ENCODE results near the gene STAC. TPM values are rescaled to one million over a fixed set of nuclear protein-coding genes. Genes with fewer than 3 reads are reported as not detected.

The STAC gene, protein sequence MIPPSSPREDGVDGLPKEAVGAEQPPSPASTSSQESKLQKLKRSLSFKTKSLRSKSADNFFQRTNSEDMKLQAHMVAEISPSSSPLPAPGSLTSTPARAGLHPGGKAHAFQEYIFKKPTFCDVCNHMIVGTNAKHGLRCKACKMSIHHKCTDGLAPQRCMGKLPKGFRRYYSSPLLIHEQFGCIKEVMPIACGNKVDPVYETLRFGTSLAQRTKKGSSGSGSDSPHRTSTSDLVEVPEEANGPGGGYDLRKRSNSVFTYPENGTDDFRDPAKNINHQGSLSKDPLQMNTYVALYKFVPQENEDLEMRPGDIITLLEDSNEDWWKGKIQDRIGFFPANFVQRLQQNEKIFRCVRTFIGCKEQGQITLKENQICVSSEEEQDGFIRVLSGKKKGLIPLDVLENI
- under 1 TPM; 0.24 to 0.78 TPM for total RNA-seq
- long read RNA-seq: 0 reads

DNA sequence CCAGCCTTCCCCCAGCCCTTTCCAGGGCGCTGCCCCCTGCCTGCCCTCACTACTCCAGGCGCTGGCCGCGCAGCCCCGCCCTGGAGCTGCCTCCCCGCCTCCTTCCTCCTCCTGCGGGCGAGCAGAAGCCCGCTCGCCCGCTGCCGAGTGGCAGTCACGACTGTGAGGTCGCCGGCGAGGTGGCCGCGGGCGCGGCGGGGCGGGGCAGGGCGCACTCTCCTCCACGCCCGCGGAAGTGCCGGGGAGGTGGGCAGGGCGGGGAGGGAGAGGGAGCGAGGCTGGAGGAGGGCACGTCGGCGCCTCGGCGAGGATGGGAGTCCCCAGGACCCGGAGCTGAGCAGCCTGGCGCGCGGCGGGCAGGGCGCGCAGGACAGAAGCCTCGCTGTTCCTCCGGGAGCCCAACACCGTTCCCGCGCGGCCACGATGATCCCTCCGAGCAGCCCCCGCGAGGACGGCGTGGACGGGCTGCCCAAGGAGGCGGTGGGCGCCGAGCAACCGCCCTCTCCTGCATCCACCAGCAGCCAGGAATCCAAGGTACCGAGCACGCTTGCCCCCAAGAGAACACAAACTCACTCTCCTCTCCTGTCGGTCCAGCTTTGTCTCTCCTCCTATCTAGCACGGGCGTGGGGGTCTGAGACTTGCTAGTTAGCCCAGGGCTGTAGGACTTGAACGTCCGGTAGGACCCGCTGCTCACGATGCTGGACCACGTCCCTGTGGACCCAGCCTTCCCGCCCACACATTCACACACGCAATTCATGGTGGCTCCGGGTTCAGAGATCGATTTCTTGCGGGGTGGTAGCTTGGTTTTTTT, at the start of gene STAC:
Gene STAC, plus strand, starts transcription at position 284 of the 811 bp plus-strand sequence. Its CDS starts 140 bp downstream, at position 424.
- DNase-seq (no peak), ATAC-seq (peak; percentile 34)
- intact Hi-C loops (cut with DNase I, micrococcal nuclease): no loop called here

DNA sequence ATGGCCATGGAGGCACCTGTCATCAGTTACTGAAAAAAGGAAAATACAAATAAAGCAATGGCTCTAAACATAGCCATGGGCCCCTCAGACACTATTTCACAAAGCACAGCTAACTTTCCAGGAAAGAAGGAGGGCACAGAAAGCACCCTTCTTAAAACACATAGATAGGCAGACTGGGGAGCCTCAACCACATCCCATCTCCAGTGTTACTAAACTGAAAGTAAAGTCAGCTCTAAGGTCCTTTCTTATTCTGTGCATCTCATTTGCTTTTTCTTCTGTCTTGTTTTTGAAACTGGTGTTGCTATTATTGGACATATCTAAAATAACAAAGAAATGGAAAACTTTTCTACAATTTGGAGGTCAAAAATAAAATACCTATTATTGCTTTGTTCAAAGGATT, 48.2 kb upstream of the STAC start:
- ATAC-seq (no peak), DNase-seq (no peak)
- intact Hi-C loops (cut with DNase I, micrococcal nuclease): no loop called here

DNA sequence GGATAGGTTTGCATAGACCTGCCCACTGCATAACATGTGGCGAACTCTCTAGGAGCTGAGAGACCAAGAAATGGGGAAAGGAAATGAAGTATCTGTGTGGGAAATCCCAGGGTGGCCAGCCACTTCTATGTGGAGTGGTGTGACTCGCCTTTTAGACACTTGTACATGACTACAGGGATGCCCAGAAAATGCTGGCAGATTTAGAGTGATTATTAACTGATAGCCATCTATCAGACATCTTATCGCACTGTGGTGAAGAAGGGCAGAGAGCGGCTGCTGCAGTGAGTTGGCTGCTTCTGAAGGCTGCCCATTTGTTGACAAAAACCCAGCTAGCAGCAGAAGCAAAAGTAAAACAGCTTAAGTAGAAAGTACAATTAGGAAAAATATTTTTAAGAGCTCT, 18.1 kb upstream of the STAC start:
- ATAC-seq (no peak), DNase-seq (no peak)
- intact Hi-C loops (cut with DNase I, micrococcal nuclease): loop anchor here in 1 of 2 donors (10.0 kb wide), 1 partner anchor 157 kb away; no protein-coding TSS in a partner anchor

DNA sequence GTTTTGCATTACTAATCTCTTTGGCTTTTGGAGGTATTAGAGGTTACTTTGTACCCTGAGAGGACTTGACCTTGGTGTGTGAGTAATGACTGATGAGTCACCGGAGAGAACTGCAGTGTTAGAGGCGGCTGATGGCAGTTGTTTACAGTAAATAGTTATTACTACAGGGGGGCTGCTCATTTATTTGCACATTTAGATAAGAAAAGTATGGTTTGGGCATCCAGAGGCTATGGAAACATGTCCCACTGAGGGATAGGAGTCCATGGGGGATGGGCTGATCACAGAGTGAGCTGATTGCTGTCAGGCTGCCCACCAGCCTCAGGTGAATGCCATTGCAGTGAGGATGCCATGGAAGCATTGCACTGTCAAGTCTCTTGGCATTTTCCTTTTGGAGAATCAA, 17.3 kb upstream of the STAC start:
- DNase-seq: no peak
- no peak for ATAC-seq
- intact Hi-C loops (cut with DNase I, micrococcal nuclease): loop anchor here in 1 of 2 donors (10.0 kb wide), 1 partner anchor 158 kb away; no protein-coding TSS in a partner anchor

DNA sequence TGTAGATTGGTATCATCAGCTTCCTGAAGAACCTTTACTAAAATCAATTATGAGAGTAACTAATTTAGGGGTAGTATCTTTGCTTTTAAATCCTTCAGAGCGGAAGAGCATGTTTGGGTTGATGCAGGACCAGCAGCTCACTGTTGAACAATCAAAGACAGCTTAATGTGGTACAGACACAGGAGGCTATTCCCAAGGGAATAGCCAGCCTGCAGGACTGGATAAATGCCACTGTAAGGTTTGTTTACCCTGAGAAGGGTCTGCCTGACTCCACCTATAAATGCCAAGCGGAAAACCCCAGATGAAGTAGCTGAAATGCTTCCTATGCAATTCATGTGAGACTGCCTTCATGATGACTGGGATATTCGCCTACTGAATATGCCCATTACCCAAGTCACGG, 16.0 kb upstream of the STAC start:
- intact Hi-C loops (cut with DNase I, micrococcal nuclease): loop anchor here in 1 of 2 donors (10.0 kb wide), 1 partner anchor 159 kb away; no protein-coding TSS in a partner anchor
- DNase-seq: no peak
- ATAC-seq: no peak

DNA sequence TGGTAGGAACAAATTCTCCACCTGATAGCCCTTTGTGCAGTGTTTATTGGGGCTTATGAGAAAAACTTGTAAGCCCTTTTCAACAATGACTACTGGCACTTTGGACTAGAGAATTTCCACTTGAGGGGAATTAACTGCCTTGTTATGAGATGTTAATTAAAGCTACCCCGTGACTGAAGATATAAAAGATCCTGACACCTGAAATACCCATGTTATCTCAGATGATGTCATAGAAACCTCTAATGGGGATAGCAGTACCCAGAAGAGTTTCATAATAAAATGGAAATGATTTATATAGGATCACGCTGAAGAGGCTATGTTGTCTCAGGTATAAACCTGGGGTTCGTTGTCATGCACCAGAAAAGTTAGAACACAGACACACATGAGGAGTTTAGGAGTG, 14.5 kb upstream of the STAC start:
- ATAC-seq: no peak
- intact Hi-C loops (cut with DNase I, micrococcal nuclease): loop anchor here in 1 of 2 donors (10.0 kb wide), 1 partner anchor 161 kb away; no protein-coding TSS in a partner anchor

DNA sequence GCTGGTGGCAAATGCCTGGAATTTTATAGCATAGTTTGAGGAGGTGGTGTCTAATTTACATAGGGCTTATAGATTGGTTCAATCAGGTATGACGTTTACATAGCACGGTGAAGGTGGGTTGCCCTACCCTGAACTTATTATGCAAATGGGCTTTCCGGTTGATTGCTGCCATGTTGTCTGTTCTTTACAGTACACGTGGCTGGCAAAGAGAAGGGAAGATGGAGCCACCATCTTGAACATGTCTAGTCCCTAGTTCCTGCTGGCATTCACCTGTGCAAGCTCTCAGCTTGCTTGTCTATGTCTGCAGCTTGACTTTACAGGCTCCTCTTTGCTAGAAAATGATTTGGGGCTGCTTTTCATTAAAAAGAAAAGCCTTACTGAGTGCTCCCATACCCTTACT, 14.0 kb upstream of the STAC start:
- intact Hi-C loops (cut with DNase I, micrococcal nuclease): loop anchor here in 1 of 2 donors (10.0 kb wide), 1 partner anchor 162 kb away; no protein-coding TSS in a partner anchor
- ATAC-seq: no peak
- no peak for DNase-seq

More for the DNA sequence above, 14.5 kb upstream of the STAC start:
- no peak for DNase-seq

DNA sequence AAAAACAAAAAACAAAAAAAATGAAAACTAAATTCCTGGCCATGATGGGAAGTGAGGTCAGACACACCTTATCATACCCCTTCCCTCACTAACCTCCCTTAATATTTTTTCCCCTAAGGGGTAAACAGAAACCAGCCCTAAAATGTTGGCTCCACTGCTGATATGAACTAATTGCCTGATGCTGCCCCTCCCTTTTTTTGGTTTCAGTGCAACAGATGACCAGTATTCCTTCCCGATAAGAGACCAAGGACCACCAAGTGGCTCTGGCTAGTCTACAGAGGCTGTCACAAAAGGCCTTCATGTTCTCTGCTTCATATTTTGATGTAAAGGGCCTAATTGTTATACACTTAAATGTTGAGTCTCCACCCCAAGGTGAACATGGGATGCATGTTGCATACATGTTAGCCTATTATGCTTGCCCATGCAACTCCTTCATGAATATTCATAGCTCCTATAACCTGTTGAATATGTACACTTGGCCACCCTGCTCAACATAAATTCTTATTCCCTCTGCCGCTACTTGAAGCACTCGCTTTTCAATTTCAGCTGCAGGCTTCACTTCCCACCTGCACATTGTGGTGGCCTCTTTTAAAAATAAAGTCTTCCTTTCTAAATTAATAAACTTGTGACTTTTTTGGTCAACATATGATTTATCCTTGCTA, 12.3 kb upstream of the STAC start:
- ATAC-seq: no peak
- intact Hi-C loops (cut with DNase I, micrococcal nuclease): loop anchor here in 1 of 2 donors (10.0 kb wide), 1 partner anchor 163 kb away; no protein-coding TSS in a partner anchor
- DNase-seq: no peak

DNA sequence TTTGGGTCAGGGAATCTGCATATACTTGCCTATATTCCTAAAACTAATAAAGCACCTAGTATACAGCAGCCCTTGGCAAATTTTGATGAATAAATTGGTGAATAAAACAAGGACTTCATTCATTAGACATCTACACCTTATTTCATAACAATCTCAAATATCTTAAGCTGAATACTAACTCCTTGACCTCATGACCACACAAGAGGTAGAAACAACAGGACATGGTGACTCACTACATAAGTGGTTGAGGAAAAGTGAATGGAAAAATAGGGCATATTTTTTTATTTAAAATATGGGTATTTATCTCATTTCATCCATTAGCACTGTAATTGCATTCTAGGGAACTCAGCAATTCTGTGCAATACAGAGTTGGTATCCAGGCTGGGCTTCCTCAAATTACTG, 7.8 kb upstream of the STAC start:
- DNase-seq: no peak
- intact Hi-C loops (cut with DNase I, micrococcal nuclease): no loop called here
- no peak for ATAC-seq

DNA sequence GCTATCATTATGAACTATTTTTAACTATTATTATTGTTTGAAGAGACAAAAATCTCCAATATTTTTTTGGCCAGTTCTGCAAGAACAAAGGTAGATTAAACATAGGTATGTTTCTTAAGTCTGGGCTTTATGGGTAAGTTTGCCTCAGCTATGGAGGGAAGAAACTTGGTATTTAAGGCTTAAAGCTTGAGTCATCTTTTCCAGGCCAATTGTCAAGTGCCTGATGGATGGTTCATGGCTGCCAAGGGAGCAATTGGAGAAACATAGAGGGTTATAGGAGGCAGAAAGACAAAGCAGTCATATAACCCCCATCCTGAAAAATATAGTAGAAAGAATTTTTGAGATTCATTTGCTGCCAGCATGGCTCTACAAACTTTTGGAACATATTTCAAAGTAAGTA, 7.2 kb upstream of the STAC start:
- DNase-seq: no peak
- intact Hi-C loops (cut with DNase I, micrococcal nuclease): no loop called here
- ATAC-seq: no peak

DNA sequence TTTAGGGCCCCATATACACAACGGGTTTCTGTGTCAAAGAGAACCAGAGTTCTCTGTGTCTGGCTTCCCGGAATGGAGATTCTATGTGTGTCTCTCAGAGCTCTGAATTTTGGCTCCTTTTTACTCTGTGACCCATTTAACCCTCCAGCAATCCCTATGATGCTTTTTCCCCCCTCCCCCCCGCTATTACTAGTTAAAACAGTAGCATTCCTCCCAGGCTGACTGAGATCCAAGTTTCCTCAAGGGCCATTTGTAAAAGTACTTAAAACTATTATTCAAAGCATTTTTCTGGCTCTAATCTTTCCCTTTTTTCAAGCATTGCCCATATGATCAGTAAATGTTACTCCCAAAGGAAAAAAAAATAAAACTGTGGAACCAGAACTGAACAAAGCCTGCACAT, 6.6 kb upstream of the STAC start:
- intact Hi-C loops (cut with DNase I, micrococcal nuclease): no loop called here
- no peak for DNase-seq
- ATAC-seq: no peak

DNA sequence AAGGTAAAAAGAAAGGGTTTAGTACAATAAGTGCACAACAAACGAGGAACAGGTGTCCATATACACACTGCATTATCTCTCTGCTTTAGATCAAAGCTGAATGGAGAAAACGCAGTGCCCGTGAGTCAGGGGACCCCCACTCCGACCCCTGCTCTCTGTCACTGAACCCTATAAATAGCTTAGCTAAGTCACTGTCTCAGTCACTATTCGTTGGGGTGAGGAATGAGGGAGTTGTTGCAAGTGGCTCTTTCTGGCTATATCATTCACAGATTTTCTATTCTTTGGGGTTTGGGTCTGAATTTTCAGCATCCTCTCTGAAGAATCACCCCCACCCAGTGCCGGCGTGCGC, 458 bp upstream of the STAC start:
- no peak for ATAC-seq
- intact Hi-C loops (cut with DNase I, micrococcal nuclease): no loop called here

DNA sequence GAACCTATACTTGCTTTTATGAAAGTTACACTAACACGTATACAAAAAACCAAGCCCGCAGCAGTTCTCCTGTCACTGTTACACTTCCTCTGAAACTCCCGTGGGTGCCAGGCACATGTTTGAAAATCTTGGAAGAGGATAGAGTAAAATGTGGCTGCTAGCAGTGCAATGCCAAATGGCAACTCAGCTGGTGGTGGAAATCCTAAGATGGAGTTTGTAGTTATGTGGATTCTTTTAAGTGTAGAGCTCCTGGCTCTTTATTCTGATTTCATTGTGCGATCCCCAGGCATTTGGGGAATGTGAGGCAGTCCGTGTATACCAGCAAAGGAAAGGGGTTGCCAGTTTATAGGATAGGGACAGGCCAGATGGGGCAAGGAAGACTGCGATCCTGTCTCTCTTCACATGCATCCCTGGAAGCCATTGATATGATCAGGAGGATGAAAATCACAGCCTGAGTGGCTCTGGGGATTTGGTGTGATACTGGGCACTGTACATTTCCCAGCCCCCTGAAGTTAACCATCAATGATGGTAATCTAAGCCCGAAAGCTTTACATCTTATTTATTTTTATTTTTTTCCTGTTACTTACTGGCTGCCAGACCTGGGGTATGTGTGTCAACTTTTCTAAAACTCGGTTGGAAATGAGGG, 1.1 kb downstream of the STAC start:
- intact Hi-C loops (cut with DNase I, micrococcal nuclease): no loop called here
- no peak for ATAC-seq
- DNase-seq: no peak

More for the DNA sequence above, 458 bp upstream of the STAC start:
- DNase-seq: no peak

DNA sequence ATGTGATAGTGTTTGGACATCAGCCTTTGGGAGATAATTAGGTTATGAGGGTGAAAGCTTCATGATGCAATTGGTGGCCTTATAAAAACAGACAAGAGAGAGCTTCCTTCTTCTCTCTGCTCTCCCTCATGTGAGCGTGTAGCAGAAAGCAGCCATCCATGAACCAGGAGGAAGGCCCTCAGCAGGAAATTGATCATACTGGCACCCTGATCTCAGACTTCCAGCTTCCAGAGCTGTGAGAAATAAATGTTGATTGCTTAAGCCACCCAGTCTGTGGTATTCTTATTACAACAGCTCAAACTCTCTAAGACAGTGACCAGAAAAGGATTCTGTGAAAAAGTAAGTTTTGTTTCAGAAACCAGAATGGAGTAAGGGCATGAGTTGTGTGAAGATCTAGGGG, 13.3 kb downstream of the STAC start:
- no peak for DNase-seq
- intact Hi-C loops (cut with DNase I, micrococcal nuclease): no loop called here
- no peak for ATAC-seq

DNA sequence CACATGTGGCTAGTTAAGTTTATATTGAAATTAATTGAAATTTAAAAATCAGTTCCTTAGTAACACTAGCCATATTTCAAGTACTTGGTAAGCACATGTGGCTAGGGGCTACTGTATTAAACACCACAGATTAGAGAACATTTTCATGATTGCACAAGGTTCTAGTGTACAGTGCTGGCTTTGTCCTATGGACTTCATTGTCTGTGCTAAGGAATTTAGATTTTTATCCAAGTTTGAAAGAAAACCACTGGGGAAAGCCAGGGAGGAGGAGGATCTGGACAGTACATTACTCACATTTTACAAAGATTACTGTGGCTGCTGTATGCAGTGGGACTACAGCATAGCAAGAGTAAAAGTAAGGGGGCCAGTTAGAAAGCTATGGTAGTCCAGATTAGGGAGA, 13.9 kb downstream of the STAC start:
- intact Hi-C loops (cut with DNase I, micrococcal nuclease): no loop called here
- no peak for ATAC-seq
- DNase-seq: no peak

DNA sequence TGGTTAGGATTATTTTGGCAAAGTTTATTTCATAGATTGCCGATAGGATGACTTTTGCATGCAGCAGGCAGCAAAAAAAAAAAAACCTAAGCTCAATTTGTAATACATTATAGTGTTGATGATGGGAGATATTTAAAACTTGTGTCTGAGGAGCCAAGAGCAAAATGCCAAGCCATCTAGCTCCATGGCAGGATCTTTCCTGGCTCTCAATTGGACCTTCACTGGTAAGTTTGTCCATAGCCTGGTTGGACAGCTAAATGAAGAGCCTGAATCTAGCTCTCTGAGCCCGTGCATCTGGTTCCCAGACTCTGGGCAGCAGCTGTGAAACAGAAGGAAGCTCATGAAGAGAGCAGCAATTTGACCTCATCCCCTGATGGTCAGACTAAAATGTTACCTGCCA, 17.5 kb downstream of the STAC start:
- DNase-seq: no peak
- intact Hi-C loops (cut with DNase I, micrococcal nuclease): no loop called here
- ATAC-seq: no peak

DNA sequence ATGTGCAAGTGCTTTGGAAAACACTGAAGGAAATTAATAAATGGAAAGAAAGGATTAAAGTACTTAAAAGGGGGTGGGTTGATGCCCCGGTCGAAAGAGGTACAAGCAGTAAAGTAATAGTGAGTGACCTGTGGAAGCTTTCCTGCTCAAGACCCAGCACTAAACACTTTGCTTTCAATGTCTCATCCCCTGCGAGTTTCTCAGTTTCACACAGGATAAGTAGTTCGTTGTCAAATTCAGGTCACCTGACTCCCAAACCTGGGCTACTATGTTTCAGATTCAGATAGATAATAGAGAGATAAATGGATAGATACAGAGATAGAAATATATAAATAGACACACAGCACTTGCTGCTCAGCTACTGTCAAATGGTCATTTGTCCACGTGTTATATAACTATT, 19.6 kb downstream of the STAC start:
- intact Hi-C loops (cut with DNase I, micrococcal nuclease): no loop called here
- DNase-seq: no peak
- ATAC-seq: no peak

DNA sequence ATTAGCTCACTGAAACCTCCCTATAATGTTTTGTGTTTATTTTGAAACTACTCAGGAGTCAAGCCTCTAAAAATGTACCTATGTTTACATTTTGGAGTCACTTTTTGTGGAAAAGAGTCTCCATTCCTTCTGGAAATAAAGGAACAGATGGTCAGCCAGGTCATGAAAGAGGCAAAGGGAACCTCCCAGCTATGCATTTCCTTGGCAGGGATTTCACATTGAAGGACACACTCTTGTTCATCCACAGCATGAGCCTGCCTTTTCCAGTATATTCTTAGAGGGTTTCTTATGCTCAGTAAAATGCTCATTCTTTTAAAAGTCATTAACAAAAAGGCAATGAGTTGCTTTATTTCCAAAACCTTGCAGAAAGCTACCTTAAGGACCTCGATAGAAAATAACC, 20.8 kb downstream of the STAC start:
- intact Hi-C loops (cut with DNase I, micrococcal nuclease): no loop called here
- DNase-seq (no peak), ATAC-seq (no peak)

DNA sequence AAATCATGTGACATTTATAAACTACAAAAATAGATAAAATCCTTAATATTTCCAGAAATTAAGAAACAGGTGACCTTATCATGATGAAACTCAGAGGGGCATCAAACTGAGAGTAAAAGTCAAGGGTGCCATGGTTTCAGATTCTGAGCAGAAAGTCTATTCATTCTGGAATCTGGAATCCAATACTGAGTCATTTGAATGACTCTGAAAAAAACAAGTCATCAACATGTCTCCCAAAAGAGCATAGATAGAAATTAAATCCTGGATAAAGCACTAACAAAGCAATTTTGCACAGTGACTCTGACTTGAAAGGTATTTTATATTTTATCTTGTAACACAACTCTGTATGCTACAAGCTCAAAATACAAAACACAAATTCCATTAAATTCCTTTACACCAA, 23.4 kb downstream of the STAC start:
- ATAC-seq (no peak), DNase-seq (no peak)
- intact Hi-C loops (cut with DNase I, micrococcal nuclease): no loop called here

Data from left colon (tissue), 2 donors.